ENCODE data around the gene FSD2. TPM values are rescaled to one million over a fixed set of nuclear protein-coding genes. Genes with fewer than 3 reads are reported as not detected.

The FSD2 gene
- total RNA-seq, 1 donor from 2014 or later: not detected

GRCh38 chr15:82804575-82804949, 1.3 kb downstream of the FSD2 start:
- H3K9me3 Mint-ChIP-seq: no peaks in the 10 kb centered on the region
- H3K27ac Mint-ChIP-seq: no peak overlapping the region
- no peaks in the 10 kb centered on the region for H3K36me3 Mint-ChIP-seq
- TF ChIP-seq CTCF (IDR thresholded peaks at IDR 0.05; ENCODE audit: unreplicated experiment): no peak
- H3K4me1 Mint-ChIP-seq: peaks cover 11% of the 10 kb centered on the region
- H3K27me3 Mint-ChIP-seq (ENCODE audit: low read depth): peaks cover 35% of the 10 kb centered on the region
- no peak for DNase-seq (ENCODE audit: low spot score in 2 of 2, unreplicated experiment in 2 of 2)
- no peak overlapping the region for H3K4me3 Mint-ChIP-seq

GRCh38 chr15:82803793-82804574, 1.9 kb downstream of the FSD2 start:
- no peak overlapping the region for H3K4me3 Mint-ChIP-seq
- TF ChIP-seq CTCF (IDR thresholded peaks at IDR 0.05; ENCODE audit: unreplicated experiment): no peak
- H3K4me1 Mint-ChIP-seq: peaks cover 9% of the 10 kb centered on the region
- H3K36me3 Mint-ChIP-seq: no peaks in the 10 kb centered on the region
- no peaks in the 10 kb centered on the region for H3K9me3 Mint-ChIP-seq
- H3K27me3 Mint-ChIP-seq (ENCODE audit: low read depth): peaks cover 41% of the 10 kb centered on the region
- H3K27ac Mint-ChIP-seq: peak overlapping the region; percentile 23
- DNase-seq (ENCODE audit: low spot score in 2 of 2, unreplicated experiment in 2 of 2): no peak

- H3K4me1 Mint-ChIP-seq: peaks cover 9% of the 10 kb centered on the region
- H3K9me3 Mint-ChIP-seq: no peaks in the 10 kb centered on the region
- TF ChIP-seq CTCF (IDR thresholded peaks at IDR 0.05; ENCODE audit: unreplicated experiment): no peak
Measured at GRCh38 chr15:82802497-82802896, 3.4 kb downstream of the FSD2 start.

GRCh38 chr15:82799183-82799841, 6.6 kb downstream of the FSD2 start:
- no peak for TF ChIP-seq CTCF (IDR thresholded peaks at IDR 0.05; ENCODE audit: unreplicated experiment)
- peaks cover 55% of the 10 kb centered on the region for H3K27me3 Mint-ChIP-seq (ENCODE audit: low read depth)
- H3K27ac Mint-ChIP-seq: no peak overlapping the region
- H3K36me3 Mint-ChIP-seq: no peaks in the 10 kb centered on the region
- no peak overlapping the region for H3K4me3 Mint-ChIP-seq
- peaks cover 4% of the 10 kb centered on the region for H3K4me1 Mint-ChIP-seq
- no peak for DNase-seq (ENCODE audit: low spot score in 2 of 2, unreplicated experiment in 2 of 2)
- peaks cover 2% of the 10 kb centered on the region for H3K9me3 Mint-ChIP-seq

More at GRCh38 chr15:82802497-82802896, 3.4 kb downstream of the FSD2 start:
- no peak for DNase-seq (ENCODE audit: low spot score in 2 of 2, unreplicated experiment in 2 of 2)
- Mint-ChIP-seq H3K4me3 (no peak overlapping the region), H3K36me3 (no peaks in the 10 kb centered on the region), H3K27ac (no peak overlapping the region), H3K27me3 (ENCODE audit: low read depth) (peaks cover 46% of the 10 kb centered on the region)

GRCh38 chr15:82798531-82799166, 7.2 kb downstream of the FSD2 start:
- no peak for DNase-seq (ENCODE audit: low spot score in 2 of 2, unreplicated experiment in 2 of 2)
- Mint-ChIP-seq H3K27me3 (ENCODE audit: low read depth) (peaks cover 54% of the 10 kb centered on the region), H3K4me3 (no peak overlapping the region), H3K9me3 (peaks cover 8% of the 10 kb centered on the region), H3K4me1 (no peaks in the 10 kb centered on the region), H3K27ac (no peak overlapping the region), H3K36me3 (no peaks in the 10 kb centered on the region)
- no peak for TF ChIP-seq CTCF (IDR thresholded peaks at IDR 0.05; ENCODE audit: unreplicated experiment)
